Measurements from ENCODE around the gene SPHK2.

DNA sequence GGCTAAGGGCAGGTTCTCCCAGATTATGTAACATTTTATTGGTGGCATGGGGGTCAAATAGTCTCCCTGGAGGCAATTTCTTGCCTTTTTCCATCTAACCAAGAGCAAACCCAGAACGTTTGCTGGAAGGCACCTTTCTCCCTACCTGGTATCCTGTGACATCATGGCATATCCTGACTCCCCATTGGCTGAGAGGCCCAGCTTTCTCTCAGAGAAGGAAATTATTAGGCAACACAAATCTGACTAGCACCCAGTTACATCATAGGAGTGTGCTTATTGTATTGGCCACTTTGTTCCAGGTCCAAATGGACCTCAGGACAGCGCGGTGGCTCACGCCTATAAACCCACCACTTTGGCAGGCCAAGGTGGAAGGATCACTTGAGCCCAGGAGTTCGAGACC, 40.5 kb downstream of the SPHK2 start:
- TF ChIP-seq POLR2A (IDR thresholded peaks at IDR 0.05; ENCODE audit: low read length) (no peak), GATA1 (IDR thresholded peaks at IDR 0.05; ENCODE audit: low read depth, low read length) (no peak)
